GM18907 (cell line): ENCODE results near the gene CDK11A.
"Not testable (repeated sequence)": the region's sequence is repeated elsewhere in the genome, so short reads cannot be mapped to it uniquely, and the experiment has no call there.

Experiments
- ATAC-seq: cut with Tn5 transposase; IDR thresholded peaks from one replicate; pipeline ENCODE4 v1.9.1; 2021; ENCODE audit warnings: mild to moderate bottlenecking, moderate library complexity; ENCODE audit not compliant: unreplicated experiment

Gene CDK11A

GRCh38 chr1:1726088-1726487, 1.9 kb upstream of the CDK11A start:
- ATAC-seq: not testable (repeated sequence)

GRCh38 chr1:1721201-1721600, 3.0 kb downstream of the CDK11A start:
- no peak for ATAC-seq

- ATAC-seq: not testable (repeated sequence)
These were observed 8.9 kb downstream of the CDK11A start for GRCh38 chr1:1715109-1715883.

GRCh38 chr1:1707897-1708296, 16.3 kb downstream of the CDK11A start:
- not testable (repeated sequence) for ATAC-seq

DNA sequence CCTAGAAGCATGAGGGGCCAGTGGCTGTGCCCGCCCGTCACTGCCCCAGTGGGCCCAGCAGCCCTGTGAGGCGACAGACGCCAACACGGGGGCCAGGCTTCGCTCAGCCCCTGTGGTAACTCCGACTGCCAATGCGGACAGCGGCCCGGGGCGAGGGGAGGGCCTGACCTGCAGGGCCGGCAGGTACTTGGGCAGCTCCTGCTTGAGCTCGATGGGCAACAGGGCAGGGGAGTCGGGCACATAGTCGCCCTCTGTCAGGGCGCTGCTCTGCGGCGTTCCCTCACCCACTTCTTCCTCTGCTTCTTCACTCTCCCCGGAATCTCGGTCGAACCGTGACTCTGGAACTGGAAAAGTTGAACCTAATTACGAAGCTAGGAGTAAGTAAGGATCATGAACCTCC, 16.9 kb downstream of the CDK11A start:
- ATAC-seq: not testable (repeated sequence)

GRCh38 chr1:1705623-1706022, 18.5 kb downstream of the CDK11A start:
- ATAC-seq: not testable (repeated sequence)

DNA sequence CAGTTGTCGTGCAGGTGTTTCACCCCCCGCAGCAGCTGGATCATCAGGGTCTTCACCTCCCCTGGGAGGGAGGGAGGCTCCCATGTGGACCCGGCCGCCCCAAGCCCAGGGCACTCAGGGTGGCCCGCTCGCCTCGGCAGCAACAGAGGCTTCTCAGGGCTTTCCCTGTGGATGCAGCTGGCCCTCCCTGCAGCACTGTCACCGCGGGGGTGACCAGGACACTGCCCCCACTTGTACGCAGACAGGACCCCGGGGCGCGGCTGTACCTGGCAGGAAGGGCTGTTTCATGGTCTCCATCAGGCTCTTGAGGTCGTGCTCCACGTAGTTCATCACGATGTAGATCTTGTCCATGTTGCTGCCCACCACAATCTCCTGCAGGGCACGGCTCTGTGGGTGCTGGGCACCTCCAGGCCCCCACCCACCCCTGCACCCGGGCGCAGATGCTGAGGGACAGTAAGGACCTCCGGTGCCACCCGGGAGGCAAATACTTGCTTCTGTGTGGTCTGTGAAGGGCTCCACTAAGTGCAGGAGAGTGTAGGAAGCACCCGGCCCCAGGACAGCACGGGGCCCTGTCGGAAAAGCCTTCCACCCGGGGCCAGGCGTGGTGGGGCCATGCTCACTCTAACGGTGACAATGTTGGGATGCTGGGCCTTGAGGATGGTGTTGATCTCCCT, 19.7 kb downstream of the CDK11A start:
- ATAC-seq: not testable (repeated sequence)

DNA sequence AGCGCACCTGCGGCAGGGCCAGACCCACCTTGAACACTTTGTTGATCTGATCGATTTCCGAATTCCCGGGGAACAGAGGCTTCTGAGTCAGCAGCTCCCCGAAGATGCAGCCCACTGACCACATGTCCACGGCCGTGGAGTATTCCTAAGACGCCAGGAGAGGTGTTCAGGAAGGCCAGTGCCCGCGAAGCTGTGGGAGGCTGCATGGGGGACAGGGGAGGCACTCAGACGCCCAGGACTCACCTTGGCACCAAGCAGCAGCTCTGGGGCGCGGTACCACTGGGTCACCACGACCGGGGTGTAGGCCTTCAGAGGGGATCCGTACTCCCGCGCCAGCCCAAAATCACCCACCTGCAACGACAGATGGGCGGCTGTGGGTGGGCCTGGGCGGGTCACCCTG, 20.4 kb downstream of the CDK11A start:
- ATAC-seq: no peak

DNA sequence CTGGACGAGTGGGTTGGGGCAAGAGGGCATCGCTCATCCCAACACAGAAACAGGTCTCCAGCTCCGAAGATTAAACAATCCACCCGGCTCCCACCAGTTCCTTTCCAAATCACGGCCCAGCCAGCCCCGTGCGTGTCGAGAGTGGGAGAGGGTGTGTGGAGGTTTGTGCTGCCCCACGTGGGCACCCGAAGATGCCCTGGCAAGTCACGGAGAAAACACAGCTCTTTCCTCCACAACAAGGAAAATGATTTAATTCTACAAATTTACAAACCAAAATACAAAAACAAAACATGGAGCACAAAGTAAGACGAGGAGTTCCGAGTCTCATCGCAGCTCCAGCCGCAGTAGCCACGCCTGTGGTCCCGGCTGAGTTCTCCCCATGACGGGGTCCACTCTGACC, 21.7 kb downstream of the CDK11A start:
- not testable (repeated sequence) for ATAC-seq

DNA sequence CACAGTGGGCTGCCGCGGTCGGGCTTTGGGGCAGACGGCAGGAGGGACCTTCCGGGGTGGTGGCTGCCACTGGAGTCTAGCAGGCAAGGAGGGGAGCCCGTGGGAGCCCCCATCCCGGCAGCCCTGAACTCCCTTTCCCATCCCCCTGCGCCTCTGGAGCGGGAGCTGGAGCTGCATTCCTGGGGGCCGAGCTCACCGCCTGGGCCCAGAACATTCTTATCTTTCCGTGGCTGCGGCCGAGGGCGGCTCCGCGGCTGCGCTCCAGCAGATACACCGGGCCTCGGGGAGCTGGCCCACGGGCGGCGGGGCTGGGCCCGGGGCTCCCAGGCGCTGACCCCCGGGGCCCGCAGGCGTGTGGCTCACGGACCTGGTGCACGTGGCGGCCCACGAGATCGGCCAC, 23.6 kb downstream of the CDK11A start:
- ATAC-seq: not testable (repeated sequence)

- not testable (repeated sequence) for ATAC-seq
These were observed 24.1 kb downstream of the CDK11A start for GRCh38 chr1:1700067-1700466.

DNA sequence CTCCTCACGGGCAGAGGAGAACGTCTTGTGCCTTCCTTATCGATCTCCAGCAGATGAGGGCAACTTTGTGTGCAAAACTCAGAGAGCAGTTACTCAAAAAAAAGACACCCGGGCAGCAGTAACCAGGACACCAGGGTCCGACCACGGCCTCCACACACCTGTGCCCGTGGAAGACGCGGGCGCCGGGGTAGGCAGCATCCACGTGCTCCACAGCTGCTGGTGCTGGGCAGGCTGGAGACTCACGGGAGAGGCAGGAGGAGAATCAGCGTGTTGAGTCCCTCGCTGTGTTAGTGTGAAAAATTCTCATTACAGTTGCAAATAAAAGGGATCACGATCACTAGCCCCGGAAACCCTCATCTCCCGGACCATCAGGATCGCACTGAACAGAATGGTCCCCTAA, 25.1 kb downstream of the CDK11A start:
- ATAC-seq: not testable (repeated sequence)

DNA sequence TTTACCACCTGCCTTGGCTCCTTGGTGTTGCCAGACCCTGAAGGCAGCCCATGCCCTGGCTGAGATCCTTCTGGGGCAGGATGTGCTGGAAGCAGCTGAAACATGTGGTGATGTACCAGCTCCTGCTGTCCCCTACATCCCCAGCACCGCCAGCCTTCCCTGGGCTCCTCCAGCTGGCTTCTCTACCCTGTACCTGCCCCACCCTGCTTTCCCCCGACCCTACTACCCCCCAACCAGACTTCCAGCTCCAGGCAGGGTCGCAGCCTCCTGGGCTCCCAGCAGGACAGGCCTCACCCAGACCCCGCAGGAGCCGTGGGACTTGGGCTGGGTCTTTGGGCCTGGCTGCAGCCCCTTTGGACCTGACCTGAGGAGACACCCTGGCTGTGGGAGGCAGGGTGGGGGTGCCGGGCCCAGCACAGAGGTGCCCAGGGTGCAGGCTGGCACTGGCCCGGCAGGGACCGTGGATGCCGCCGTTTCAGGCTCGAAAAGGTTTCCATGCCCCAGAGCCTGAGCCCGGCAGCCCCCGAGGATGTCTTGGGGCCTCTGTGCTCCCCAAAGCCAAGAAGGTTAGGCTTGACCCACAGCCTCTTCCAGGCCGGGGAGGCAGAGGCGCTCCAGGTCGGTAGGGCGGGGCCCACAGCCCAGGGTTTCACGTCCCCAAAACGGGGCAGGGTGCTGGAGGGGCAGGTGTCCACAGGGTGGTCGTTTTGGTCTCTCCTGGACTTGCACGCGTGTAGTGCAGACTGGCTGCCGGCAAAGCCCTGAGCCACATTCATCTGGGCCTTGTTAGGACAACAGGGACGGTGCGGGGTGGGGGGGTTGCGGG, 26.6 kb downstream of the CDK11A start:
- not testable (repeated sequence) for ATAC-seq

GRCh38 chr1:1696431-1697357, 27.5 kb downstream of the CDK11A start:
- ATAC-seq: not testable (repeated sequence)

DNA sequence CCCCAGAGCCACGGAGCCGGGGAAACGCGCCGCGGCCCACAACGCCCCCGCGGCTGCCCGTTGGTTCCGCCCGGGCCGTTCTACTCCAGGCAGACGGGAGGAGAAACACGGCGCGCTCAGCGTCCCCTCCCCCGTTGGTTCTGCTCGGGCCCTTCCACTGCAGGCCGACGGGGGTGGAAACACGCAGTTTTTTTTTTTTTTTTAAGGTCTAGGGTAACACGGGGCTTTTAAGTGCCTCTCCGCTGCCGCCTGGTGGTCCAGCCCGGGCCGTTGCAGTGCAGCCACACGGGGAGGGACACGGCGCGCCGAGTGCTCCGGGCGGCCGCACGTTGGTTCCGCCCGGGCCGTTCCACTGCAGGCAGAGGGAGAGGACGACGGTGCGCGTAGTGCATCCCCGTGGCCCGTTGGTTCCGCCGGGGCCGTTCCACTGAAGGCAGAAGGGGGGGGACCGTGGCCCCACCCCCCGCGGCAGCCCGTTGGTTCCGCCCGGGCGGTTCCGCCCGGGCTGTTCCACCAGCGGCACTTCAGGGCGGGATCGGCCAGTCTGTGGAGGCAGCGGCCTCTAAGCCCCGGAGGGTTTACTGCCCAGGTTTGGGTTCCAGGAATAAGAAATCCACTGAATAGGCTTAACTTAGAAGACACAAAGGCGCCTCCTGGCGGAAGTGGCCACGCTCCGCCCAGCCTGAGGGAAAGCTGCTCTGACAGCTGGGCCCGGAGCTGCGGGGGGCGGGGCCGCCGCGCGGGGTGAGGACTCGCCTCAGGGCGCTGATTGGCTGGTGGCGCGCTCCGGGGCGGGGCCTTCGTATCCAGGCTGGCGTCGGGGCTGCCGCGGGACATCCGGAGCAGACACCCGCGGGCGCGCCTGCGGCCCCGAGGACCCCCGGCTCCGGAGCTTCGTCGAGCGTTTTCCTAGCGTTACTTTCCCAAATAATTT, 31.2 kb downstream of the CDK11A start, which contains the start of gene SLC35E2B:
Gene SLC35E2B (minus strand): TSS at position 82 of the 934 bp plus-strand sequence. CDS start 16,096 bp downstream, outside the sequence.
- peak; percentile 82 for ATAC-seq

GRCh38 chr1:1692324-1692713, 31.8 kb downstream of the CDK11A start:
- peak; percentile 44 for ATAC-seq

DNA sequence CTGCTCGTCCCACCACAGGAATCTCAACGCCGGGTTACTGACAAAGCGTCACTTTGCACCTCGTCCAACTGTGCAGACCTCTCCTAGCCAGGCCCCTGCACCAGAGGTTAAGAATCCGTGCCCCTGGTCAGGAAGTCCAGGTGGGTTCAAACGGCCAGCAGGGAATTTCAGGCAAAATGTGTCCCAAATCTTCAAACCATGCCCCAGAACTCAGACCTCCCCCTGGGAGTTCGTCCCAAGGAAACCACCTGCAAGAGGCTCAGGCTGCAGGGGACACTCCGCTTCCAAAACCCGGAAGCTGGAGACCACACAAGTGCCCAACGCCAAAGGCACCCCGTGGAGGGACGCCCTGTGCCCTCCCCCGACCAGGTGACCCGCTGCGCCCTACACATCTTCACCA, 32.7 kb downstream of the CDK11A start:
- ATAC-seq: not testable (repeated sequence)

GRCh38 chr1:1689526-1689925, 34.6 kb downstream of the CDK11A start:
- ATAC-seq: not testable (repeated sequence)

- no peak for ATAC-seq
These were observed 36.3 kb downstream of the CDK11A start for GRCh38 chr1:1687846-1688245.
